ENCODE measurements around the gene HOOK1. TPM values are rescaled to one million over a fixed set of nuclear protein-coding genes. Genes with fewer than 3 reads are reported as not detected.

HOOK1 gene
- total and polyA plus RNA-seq, 2 experiments from 2014 or later = 27.4 to 27.6 TPM

GRCh38 chr1:59776960-59777852 lies 37.5 kb upstream of the HOOK1 start (continued):
- no peak for TF ChIP-seq ZNF462 (CRISPR knock-in tag; IDR thresholded peaks at IDR 0.05)
- no peak for TF ChIP-seq ZNF114 (CRISPR knock-in tag; IDR thresholded peaks at IDR 0.05)

- no peaks in the 10 kb centered on the region for H4K20me1 ChIP-seq (replicated peaks; ENCODE audit: insufficient read depth)
- H3K36me3 Mint-ChIP-seq (ENCODE audit: low read depth) = no peaks in the 10 kb centered on the region
- peak; percentile 62 to 66 for TF ChIP-seq CTCF (conservative IDR thresholded peaks at IDR 0.05; ENCODE audit: low read depth in 2 of 2)
- TF ChIP-seq STAT1 (IDR thresholded peaks at IDR 0.05; ENCODE audit: unreplicated experiment) = no peak
- 0 out of 2 replicates have a peak, but pooled peaks have one; percentile 30 for TF ChIP-seq ZNF462 (CRISPR knock-in tag; IDR thresholded peaks at IDR 0.05)
- no peak overlapping the region for H3K4me3 Mint-ChIP-seq
- no peaks in the 10 kb centered on the region for H3K4me1 ChIP-seq (ENCODE audit: insufficient read depth)
- H3K4me3 ChIP-seq = no peak overlapping the region
- no peaks in the 10 kb centered on the region for H3K9me3 Mint-ChIP-seq
- no peaks in the 10 kb centered on the region for H3K27me3 Mint-ChIP-seq (ENCODE audit: insufficient read depth, low read depth, poor library complexity)
- no peak overlapping the region for H2AFZ ChIP-seq
- no peak overlapping the region for H3K27ac ChIP-seq (ENCODE audit: low read depth)
- H3K27ac Mint-ChIP-seq = no peak overlapping the region
- DNase-seq (ENCODE audit: low spot score) (peak; percentile 64), ATAC-seq (peak; percentile 60)
- no peaks in the 10 kb centered on the region for H3K36me3 ChIP-seq (ENCODE audit: insufficient read depth)
- no peaks in the 10 kb centered on the region for H3F3A ChIP-seq (replicated peaks; ENCODE audit: low read depth)
- no peaks in the 10 kb centered on the region for H3K79me2 ChIP-seq (replicated peaks; ENCODE audit: insufficient read depth)
- no peaks in the 10 kb centered on the region for H3K9me2 ChIP-seq (ENCODE audit: insufficient read depth)
- no peaks in the 10 kb centered on the region for H3K4me1 Mint-ChIP-seq
- no peak overlapping the region for H3K4me2 ChIP-seq
- no peaks in the 10 kb centered on the region for H3K27me3 ChIP-seq (ENCODE audit: insufficient read depth)
Measured at GRCh38 chr1:59779949-59780348, 34.8 kb upstream of the HOOK1 start.

Measured in GM23338 (cell line).